GM23338 (cell line): ENCODE data around the gene TEAD2. TPM values are rescaled to one million over a fixed set of nuclear protein-coding genes. Genes with fewer than 3 reads are reported as not detected.

ENCODE experiments used
- ATAC-seq: fragments of 200-7000 bp; cut with Tn5 transposase; 3 replicates; pipeline ENCODE4 v1.9.1; 2020
- DNase-seq: peaks from one replicate; pipeline ENCODE4 v3.0.0-alpha.2; 2015; ENCODE audit warnings: low spot score
- H2AFZ ChIP-seq: fragments of 200-600 bp; sonication (generic); 2 replicates; pipeline ENCODE4 v1.8.0; 2016; ENCODE audit warnings: antibody characterized with exemption, mild to moderate bottlenecking, moderate library complexity
- H3F3A ChIP-seq: fragments of 200-600 bp; sonication (generic); replicated peaks from 2 replicates; pipeline ENCODE4 v1.8.0; 2017; ENCODE audit warnings: antibody characterized with exemption, mixed run types, low read depth
- H3K27ac ChIP-seq: fragments of 200-600 bp; sonication (generic); 2 replicates; pipeline ENCODE4 v1.6.1; 2016; ENCODE audit warnings: low read depth
- H3K27me3 ChIP-seq: fragments of 200-600 bp; sonication (generic); 2 replicates; pipeline ENCODE4 v1.8.0; 2016; ENCODE audit warnings: mild to moderate bottlenecking, mixed run types, moderate library complexity; ENCODE audit not compliant: insufficient read depth
- H3K36me3 ChIP-seq: fragments of 200-600 bp; sonication (generic); 2 replicates; pipeline ENCODE4 v1.8.0; 2016; ENCODE audit warnings: mild to moderate bottlenecking; ENCODE audit not compliant: insufficient read depth
- H3K4me1 ChIP-seq: fragments of 200-600 bp; sonication (generic); 2 replicates; pipeline ENCODE4 v1.8.0; 2016; ENCODE audit warnings: mild to moderate bottlenecking, moderate library complexity; ENCODE audit not compliant: insufficient read depth
- H3K4me2 ChIP-seq: fragments of 200-600 bp; sonication (generic); 2 replicates; pipeline ENCODE4 v1.7.1; 2017; ENCODE audit warnings: mixed run types
- H3K4me3 ChIP-seq: fragments of 200-600 bp; sonication (generic); 2 replicates; pipeline ENCODE4 v1.6.1; 2016; ENCODE audit warnings: mixed run types
- H3K79me2 ChIP-seq: fragments of 200-600 bp; sonication (generic); replicated peaks from 2 replicates; pipeline ENCODE4 v1.8.0; 2017; ENCODE audit warnings: mild to moderate bottlenecking; ENCODE audit not compliant: insufficient read depth
- H3K9me2 ChIP-seq: fragments of 200-600 bp; sonication (generic); 2 replicates; pipeline ENCODE4 v1.8.0; 2017; ENCODE audit not compliant: insufficient read depth
- H4K20me1 ChIP-seq: fragments of 200-600 bp; sonication (generic); replicated peaks from 2 replicates; pipeline ENCODE4 v1.8.0; 2017; ENCODE audit warnings: mild to moderate bottlenecking; ENCODE audit not compliant: insufficient read depth
- H3K27ac Mint-ChIP-seq: 2 replicates; pipeline ENCODE4 v1.8.0; 2020; ENCODE audit warnings: inconsistent platforms, mild to moderate bottlenecking, moderate library complexity, mixed read lengths
- H3K27me3 Mint-ChIP-seq: 3 replicates; pipeline ENCODE4 v1.8.0; 2022; ENCODE audit warnings: low read depth, mild to moderate bottlenecking, moderate library complexity, mixed read lengths, inconsistent platforms; ENCODE audit not compliant: insufficient read depth, poor library complexity
- H3K36me3 Mint-ChIP-seq: 3 replicates; pipeline ENCODE4 v1.8.0; 2021; ENCODE audit warnings: low read depth, mild to moderate bottlenecking, inconsistent platforms, moderate library complexity, mixed read lengths
- H3K4me1 Mint-ChIP-seq: 3 replicates; pipeline ENCODE4 v1.8.0; 2020; ENCODE audit warnings: mild to moderate bottlenecking, inconsistent platforms, mixed read lengths
- H3K4me3 Mint-ChIP-seq: 3 replicates; pipeline ENCODE4 v1.8.0; 2021; ENCODE audit warnings: moderate library complexity, mild to moderate bottlenecking, inconsistent platforms, mixed read lengths
- H3K9me3 Mint-ChIP-seq: 3 replicates; pipeline ENCODE4 v1.8.0; 2020; ENCODE audit warnings: moderate library complexity, mild to moderate bottlenecking, inconsistent platforms, mixed read lengths
- CREB1 ChIP-seq: fragments of 250-450 bp; sonication (Bioruptor Pico); IDR thresholded peaks from 2 replicates; pipeline ENCODE4 v1.5.0; 2020; ENCODE audit warnings: low read depth, mild to moderate bottlenecking, moderate library complexity
- CTCF ChIP-seq, 2 experiments: fragments of 200-600 bp in 1 of 2; sonication (generic) in 1 of 2; conservative IDR thresholded peaks; 2 replicates each; pipeline versions ENCODE4 v1.5.1 to v1.6.1; 2016 to 2017; ENCODE audit warnings: antibody characterized with exemption in 2 of 2, low read depth in 2 of 2, mild to moderate bottlenecking in 2 of 2, moderate library complexity in 1 of 2
- EZH2phosphoT487 ChIP-seq: fragments of 200-600 bp; sonication (generic); IDR thresholded peaks from one replicate; pipeline ENCODE4 v1.8.1; 2018; ENCODE audit warnings: antibody characterized with exemption; ENCODE audit not compliant: unreplicated experiment
- JUNB ChIP-seq: IDR thresholded peaks from one replicate; pipeline ENCODE4 v1.6.1; 2016; ENCODE audit warnings: antibody characterized with exemption; ENCODE audit not compliant: unreplicated experiment
- NANOG ChIP-seq: IDR thresholded peaks from 2 replicates; pipeline ENCODE4 v1.6.1; 2016; ENCODE audit warnings: antibody characterized with exemption, borderline replicate concordance
- POLR2AphosphoS5 ChIP-seq: IDR thresholded peaks from 2 replicates; pipeline ENCODE4 v1.6.1; 2016; ENCODE audit warnings: antibody characterized with exemption, low read depth
- REST ChIP-seq: IDR thresholded peaks from one replicate; pipeline ENCODE4 v1.6.1; 2018; ENCODE audit warnings: antibody characterized with exemption; ENCODE audit not compliant: unreplicated experiment
- STAT1 ChIP-seq: IDR thresholded peaks from one replicate; pipeline ENCODE4 v1.6.1; 2016; ENCODE audit warnings: antibody characterized with exemption; ENCODE audit not compliant: unreplicated experiment
- ZNF114 ChIP-seq: fragments of 250-450 bp; sonication (Bioruptor Pico); IDR thresholded peaks from 2 replicates; pipeline ENCODE4 v1.5.0; 2020; ENCODE audit warnings: mild to moderate bottlenecking, moderate library complexity
- ZNF331 ChIP-seq: fragments of 250-450 bp; sonication (Bioruptor Pico); IDR thresholded peaks from 2 replicates; pipeline ENCODE4 v1.5.0; 2020; ENCODE audit warnings: low read depth, mild to moderate bottlenecking, moderate library complexity
- polyA plus RNA-seq: library from polyadenylated mRNA; unstranded; fragments of >200 nt; fragmentation: Nextera tagmentation; extraction: Ambion mirVana; gene quantifications from 2 replicates; pipeline ENCODE4 v1.2.1, GENCODE V29; 2016
- total RNA-seq: library from RNA; depleted of rRNA; stranded (reverse); fragments of >200 nt; shearing (Covaris generic); gene quantifications from 2 replicates; pipeline ENCODE4 v1.2.3, GENCODE V29; 2014

Gene TEAD2
- total and polyA plus RNA-seq, 2 experiments from 2014 or later = 30.3 to 82.5 TPM

- DNase-seq (peak; percentile 74), ATAC-seq (peak; percentile 11)
- no peak overlapping the region for H2AFZ ChIP-seq
- Mint-ChIP-seq H3K27ac (no peak overlapping the region; the same call in 1 of the 2 replicates), H3K9me3 (no peaks in the 10 kb centered on the region; the same call in 1 of the 3 replicates), H3K27me3 (peaks cover 39% of the 10 kb centered on the region), H3K4me3 (peak overlapping the region; percentile 73), H3K36me3 (peaks cover 34% of the 10 kb centered on the region), H3K4me1 (peaks cover 24% of the 10 kb centered on the region)
- H3K27me3 ChIP-seq = peaks cover 24% of the 10 kb centered on the region
- no peaks in the 10 kb centered on the region for H3K79me2 ChIP-seq
- peak overlapping the region; percentile 90 for H3K4me2 ChIP-seq
- no peak overlapping the region for H3K27ac ChIP-seq
- H3F3A ChIP-seq = peaks cover 10% of the 10 kb centered on the region; the same call in 1 of the 2 replicates
- peak overlapping the region; percentile 57 for H3K4me3 ChIP-seq
- peaks cover 15% of the 10 kb centered on the region for H3K4me1 ChIP-seq
- H4K20me1 ChIP-seq = peaks cover 8% of the 10 kb centered on the region; the same call in 1 of the 2 replicates
- no peak for TF ChIP-seq CTCF (conservative IDR thresholded peaks at IDR 0.05; ENCODE audit: low read depth in 2 of 2)
- no peak for TF ChIP-seq EZH2phosphoT487
- no peak for TF ChIP-seq ZNF114
- TF ChIP-seq NANOG = no peak
- no peak for TF ChIP-seq REST
- no peak for TF ChIP-seq POLR2AphosphoS5
- no peak for TF ChIP-seq STAT1
- no peak for TF ChIP-seq CREB1
- no peak for TF ChIP-seq ZNF331 (CRISPR knock-in tag)
- TF ChIP-seq JUNB = no peak
- H3K36me3 ChIP-seq = peaks cover 10% of the 10 kb centered on the region; the same call in 1 of the 2 replicates
- H3K9me2 ChIP-seq = no peaks in the 10 kb centered on the region
These were observed 24.1 kb downstream of the TEAD2 start for GRCh38 chr19:49338023-49338677.
